GM18511 (cell line): Measurements from ENCODE around the gene CDC42SE1.
A peak's percentile ranks its signal among the peaks of the same experiment; 100 is the strongest.
"Not testable (repeated sequence)": the region's sequence is repeated elsewhere in the genome, so short reads cannot be mapped to it uniquely, and the experiment has no call there.

Experiments
- ATAC-seq: cut with Tn5 transposase; IDR thresholded peaks from one replicate; pipeline ENCODE4 v1.9.1; 2021; ENCODE audit warnings: mild to moderate bottlenecking, moderate library complexity; ENCODE audit not compliant: unreplicated experiment

Gene CDC42SE1, protein sequence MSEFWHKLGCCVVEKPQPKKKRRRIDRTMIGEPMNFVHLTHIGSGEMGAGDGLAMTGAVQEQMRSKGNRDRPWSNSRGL

DNA sequence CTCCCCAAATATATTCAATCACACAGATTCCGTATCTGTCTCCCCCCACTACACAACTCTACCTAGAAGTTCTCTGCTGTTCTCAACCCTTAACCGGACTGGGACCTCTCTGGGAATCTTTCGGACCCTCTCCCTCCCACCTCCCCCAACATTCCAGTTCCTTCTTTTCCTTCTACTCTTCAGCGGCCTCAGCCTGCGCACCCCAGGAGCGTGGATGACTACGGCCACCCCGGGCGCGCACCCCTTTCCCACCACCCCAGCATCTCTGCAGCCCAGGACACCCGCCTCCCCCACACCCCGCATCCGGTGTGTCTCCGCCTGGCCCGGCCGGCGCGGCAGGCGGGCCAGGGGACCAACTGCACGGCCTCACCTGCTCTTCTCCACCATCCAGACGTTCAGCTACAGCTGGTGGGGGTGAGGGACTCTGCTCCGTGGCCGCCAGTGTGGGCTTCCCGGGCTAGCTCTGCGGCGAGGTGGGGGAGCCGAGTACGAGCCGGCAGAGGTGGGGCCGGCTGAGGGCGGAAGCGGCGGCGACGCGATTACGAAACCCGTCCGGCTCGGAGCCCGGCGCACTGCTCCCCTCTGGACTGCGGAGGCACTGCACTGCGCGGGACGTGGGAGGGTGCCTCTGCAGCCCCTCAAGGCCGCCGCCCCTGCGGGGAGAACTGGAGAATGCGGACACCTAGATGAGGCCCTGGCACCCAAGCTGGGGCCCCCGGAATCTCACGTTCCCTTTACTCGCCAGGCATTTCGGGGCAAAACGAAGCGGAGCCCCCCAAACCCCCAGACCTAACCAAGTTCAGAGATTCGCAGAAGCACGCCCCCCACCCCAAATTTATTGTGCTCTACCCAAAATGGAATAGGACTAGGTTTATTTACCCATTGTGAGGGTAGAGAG is at the start of gene CDC42SE1:
Gene CDC42SE1, minus strand, starts transcription at position 514 of the 898 bp plus-strand sequence. CDS start 3,892 bp downstream, outside the sequence.
- peak; percentile 86 for ATAC-seq

DNA sequence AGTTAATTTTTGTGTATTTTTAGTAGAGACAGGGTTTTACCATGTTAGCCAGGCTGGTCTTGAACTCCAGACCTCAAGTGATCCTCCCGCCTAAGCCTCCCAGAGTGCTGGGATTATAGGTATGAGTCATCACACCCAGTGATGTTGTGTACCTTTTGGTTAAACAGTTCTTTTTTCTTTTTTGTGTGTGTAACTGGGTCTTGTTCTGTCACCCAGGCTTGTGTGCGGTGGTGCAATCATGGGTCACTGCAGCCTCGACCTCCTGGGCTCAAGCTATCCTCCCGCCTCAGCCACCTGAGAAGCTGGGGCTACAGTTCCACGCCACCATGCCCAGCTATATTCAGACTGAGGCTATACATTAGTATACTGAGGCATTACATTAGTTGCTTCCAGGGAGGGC is 48.9 kb upstream of the CDC42SE1 start:
- no peak for ATAC-seq

DNA sequence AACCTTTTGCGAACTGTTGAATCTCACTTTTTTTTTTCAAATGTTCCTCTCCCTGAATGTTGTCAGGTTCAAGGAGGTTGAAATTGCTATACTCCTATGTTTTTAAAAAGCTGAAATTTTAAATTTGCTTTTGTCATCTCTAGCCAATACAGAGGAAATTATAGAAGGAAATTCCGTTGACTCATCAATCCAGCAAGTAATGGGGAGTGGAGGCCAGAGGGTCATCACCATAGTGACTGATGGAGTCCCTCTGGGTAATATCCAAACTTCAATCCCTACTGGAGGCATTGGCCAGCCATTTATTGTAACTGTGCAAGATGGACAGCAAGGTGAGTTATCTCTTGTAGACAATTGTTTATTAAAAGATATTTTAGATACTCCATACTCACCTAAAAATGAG is 47.5 kb upstream of the CDC42SE1 start:
- ATAC-seq, result no peak

DNA sequence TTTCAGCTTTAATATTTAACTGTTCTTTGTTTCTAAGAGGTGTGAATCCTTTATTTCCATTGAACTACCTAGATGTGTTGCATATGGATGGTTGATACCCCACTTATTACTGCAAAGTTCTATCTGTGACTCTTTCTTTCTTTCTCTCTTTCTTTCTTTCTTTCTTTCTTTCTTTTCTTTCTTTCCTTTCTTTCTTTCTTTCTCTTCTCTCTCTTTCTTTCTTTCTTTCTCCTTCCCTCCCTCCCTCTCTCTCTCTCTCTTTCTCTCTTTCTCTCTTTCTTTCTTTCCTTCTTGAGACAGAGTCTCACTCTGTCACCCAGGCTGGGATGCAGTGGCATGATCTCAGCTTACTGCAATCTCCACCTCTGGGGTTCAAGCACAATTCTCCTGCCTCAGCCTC is 45.2 kb upstream of the CDC42SE1 start:
- no peak for ATAC-seq

DNA sequence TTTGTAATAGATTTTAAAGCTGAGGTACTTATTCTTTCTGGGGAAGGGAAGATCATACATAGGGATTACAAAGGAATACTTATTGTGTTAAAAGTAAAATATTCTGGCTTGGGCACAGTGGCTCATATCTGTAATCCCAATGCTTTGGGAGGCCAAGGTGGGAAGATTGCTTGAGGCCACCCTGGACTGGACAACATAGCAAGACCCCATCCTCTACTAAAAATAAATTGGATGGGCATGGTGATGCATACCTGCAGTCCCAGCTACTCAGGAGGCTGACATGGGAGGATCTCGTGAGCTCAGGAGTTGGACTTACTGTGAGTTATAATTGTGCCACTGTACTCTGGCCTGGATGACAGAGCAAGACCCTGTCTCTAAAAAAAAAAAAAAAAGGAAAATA is 38.7 kb upstream of the CDC42SE1 start:
- ATAC-seq, result no peak

DNA sequence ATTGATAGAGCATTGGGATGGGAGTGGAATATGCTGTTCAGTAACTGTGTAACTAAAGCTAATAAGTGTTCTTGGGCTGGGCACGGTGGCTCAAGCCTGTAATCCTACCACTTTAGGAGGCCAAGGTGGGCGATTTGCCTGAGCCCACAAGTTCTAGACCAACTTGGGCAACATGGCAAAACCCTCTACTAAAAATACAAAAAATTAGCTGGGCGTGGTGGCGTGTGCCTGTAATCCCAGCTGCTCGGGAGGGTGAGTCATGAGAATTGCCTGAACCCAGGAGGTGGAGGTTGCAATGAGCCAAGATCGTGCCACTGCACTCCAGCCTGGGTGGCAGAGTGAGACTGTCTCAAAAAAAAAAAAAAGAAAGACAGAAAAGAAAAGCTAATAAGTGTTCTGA is 38.0 kb upstream of the CDC42SE1 start:
- ATAC-seq, result not testable (repeated sequence)

DNA sequence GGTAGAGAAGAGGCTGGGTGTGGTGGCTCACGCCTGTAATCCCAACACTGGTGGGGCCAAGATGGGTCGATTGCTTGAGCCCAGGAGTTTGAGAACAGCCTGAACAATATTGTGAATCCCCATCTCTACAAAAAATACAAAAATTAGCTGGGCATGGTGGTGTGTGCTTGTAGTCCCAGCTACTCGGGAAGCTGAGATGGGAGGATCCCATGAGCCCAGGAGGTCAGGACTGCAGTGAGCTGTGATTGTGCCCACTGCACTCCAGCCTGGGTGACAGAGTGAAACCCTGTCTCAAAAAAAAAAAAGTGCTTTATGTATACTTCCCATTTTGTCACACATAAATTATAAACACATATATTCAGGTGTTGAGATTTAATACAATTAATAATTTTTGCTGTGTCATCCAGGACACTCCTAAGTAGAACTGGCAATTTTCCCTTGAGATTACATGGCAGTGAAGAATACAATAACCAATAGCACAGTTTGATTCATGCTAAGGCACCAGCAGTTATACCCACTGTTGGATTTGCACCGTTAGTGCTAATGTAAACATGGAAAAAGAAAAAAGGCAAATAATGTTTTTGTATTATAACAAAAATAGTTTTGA is 26.6 kb upstream of the CDC42SE1 start:
- no peak for ATAC-seq

DNA sequence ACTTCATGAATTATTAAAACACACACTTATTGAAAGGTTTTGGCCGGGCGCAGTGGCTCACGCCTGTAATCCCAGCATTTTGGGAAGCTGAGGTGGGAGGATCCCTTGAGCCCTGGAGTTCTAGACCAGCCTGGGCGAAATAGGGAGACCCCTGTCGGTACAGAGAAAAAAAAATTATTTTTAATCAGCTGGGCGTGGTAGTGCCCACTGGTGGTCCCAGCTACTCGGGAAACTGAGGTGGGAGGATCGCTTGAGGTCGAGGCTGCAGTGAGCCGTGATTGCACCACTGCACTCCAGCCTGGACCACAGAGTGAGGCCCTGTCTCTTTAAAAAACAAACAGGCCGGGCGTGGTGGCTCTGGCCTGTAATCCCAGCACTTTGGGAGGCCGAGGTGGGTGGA is 12.8 kb upstream of the CDC42SE1 start:
- ATAC-seq, result no peak

DNA sequence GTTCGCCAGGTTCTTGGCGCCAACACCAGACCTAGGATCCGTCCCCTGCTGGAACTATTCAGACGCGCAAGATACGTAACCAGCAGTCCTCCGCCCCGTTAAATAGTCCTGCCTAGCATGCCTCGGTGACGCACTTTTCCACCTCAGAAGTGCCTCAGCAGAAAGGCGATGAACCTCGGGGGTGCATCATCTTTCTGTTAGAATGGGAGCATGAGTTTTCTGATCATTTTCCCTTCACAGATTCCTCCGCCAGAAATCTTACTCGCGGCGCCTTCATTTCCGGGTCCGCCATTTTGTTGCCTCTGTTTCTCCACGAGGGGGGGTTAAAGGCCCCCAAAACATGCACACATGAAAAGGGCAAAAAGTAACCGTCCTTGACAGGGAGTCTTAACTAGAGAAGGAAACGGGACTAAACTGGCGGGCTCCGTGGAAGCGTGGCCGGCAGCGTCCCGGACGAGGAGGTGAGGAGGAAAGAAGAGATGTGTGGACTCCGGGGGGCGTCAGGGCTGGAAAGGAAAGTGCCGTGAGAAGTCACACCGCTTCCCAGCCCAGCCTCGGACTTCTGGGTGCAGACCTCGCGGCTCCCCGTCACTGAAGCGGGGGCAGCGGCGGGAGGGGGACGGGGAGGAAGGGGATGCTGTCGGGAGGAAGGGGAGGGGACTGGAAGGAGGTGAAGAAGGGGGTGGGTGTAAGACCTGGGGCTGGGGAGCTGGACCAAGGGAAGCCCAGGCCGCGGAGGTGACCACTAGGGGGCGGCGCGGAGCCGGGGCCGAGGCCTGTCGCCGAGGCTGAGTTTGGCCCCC is 11.3 kb upstream of the CDC42SE1 start, which contains the start of gene GABPB2:
Gene GABPB2, plus strand, starts transcription at position 288 of the 803 bp plus-strand sequence. CDS start 17,429 bp downstream, outside the sequence.
- ATAC-seq, result peak; percentile 75

DNA sequence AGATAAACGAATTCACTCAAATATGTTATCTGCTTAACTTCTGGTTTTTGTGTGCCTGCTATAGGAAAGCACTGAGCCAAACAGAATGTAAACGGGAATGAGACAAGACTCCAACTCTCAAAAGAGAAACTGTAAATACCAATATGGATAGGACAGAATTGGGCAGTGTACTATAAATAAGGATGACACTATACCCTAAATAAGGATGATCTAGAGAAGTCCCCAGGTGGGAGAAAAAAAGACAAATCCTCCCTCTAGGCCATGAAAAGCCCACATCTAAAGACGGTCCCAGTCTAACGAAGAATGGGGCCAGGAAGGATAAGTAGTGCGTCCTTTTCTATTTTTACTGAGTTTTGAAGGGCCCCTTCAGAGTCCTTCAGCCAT is 9.7 kb upstream of the CDC42SE1 start:
- ATAC-seq, result no peak

DNA sequence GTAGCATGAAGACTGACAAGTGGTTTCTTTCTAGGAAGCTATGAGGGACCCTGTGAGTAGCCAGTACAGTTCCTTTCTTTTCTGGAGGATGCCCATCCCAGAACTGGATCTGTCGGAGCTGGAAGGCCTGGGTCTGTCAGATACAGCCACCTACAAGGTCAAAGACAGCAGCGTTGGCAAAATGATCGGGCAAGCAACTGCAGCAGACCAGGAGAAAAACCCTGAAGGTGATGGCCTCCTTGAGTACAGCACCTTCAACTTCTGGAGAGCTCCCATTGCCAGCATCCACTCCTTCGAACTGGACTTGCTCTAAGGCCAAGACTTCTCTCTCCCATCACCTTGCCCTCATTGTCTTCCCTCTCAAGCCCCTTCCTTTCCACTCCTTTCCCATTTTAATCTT is 7.8 kb upstream of the CDC42SE1 start:
- no peak for ATAC-seq

DNA sequence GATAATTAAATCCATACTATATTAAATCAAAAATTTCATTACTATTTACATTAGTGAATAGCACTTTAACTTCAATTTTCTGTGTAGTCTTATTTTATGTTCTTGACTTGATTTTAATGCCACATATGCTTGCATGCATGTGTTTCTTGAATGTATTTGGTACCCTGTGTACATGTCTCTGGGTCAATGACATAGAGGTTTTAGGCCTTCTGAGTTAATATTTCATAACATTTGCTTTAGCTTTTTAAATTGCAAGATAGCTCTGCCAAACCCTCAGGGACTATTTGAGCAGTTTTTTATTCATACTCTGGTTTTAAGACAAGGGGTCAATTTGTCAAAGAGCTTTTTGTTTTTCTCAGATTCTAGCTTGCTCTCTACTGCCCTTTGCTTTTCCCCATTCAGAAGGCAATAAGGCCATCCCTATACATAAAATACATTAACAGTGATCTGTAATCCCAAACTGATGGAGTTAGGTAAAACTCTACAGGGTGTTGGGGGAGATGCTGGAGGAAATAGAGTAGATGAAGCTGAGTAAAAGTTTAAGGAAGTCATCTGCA is 5.7 kb upstream of the CDC42SE1 start:
- ATAC-seq, result no peak

DNA sequence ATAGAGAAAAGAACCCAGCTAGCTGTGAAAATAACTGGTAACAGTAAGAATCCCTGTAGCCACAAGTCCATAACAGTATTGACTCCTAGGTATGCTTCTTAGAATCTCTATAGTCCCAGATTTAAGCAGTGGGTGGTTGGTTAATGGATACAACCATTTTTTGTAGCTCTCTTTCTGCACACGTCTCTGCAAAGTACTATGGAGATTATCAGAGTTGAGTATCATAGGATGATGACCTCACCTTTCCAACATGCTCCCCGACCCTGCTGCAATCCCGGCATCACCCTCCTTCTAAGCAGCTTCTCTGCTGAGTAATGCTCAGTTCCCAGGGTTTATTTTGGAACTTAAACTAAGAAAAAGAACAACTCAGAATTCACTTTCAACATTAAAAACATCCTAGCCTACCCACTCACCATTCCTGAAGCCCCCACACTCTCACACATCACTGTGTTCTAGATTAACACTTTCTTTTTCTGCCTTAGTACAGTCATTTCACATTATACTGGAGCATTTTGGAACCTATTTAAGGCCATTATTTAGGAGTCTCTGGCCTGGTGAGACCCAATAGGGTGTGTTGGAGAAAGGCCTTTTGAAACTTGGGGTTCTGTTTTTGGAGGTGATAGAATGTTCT is 3.4 kb upstream of the CDC42SE1 start:
- ATAC-seq, result no peak

DNA sequence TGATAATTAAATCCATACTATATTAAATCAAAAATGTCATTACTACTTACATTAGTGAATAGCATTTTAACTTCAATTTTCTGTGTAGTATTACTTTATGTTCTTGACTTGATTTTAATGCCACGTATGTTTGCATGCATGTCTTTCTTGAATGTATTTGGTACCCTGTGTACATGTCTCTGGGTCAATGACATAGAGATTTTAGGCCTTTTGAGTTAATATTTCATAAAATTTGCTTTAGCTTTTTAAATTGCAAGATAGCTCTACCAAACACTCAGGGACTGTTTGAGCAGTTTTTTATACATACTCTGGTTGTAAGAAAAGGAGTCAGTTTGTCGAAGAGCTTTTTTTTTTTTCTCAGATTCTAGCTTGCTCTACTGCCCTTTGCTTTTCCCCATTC is 2.3 kb upstream of the CDC42SE1 start:
- no peak for ATAC-seq

DNA sequence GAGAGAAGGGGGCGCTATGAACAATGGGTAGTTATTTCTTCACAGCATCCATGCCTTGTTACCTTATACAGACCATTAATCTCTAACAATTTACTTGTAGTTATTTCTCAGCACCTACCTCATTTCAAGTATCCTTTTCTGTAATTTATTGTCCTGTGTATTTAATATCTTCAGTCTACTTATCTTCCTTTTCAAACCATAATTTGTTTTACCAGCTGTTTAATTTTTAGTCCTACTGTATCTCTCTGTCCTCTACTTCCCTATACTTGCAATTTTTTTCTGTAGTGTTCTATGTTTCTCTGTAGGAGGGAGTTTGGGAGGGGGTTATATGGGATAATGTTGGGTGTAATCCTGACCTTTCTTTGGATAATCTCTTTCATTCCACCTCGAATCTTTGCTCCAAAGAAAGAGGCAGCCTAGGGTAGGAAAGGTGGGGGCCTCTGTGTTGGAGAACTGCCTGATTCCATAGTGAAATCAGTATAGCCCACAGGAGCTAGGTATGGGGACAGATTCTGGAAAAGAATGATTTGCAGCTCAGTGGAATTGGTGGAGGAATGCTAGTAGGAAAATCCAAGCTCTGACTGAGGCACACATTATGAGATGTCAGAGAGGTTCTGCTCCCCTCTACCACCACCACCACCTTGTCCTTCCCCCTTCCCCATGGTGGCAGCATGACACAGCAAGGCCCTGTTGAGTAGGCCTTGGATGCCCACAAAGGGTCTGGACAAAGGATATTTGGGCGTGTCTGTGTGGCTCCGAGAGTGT is 1.4 kb upstream of the CDC42SE1 start:
- ATAC-seq, result no peak

DNA sequence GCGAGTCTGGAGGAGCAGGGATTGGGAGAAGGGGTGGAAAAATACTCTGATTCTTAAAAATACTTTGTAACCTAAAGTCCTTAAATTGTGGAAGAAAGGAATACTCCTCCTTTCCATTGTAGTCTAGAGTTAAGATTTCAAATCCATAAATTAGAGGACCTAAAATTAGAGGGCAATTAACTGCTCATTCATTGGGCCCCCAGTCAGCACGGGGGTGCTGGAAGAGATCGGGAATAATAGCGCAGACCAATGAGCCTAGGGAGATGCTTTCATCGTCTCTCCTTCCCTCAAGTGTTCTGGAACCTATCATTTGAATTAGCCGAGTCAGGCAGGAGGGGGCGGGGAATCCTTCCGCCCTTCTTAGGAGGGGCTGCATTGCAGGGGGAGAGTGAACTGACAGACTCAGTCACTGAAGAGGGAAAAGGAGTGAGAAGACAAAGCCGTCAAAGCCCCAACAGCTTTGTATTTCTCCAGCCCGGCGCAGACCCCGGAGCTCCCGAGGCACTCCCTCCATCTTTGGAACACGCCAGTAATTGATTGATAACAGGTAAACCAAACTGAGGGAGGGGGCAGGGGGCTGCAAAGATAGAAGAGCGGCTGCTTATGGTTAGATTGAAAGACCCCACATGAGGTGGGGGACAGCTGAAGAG is 710 bp upstream of the CDC42SE1 start, which contains the start of gene MLLT11:
Gene MLLT11, plus strand, starts transcription at position 391 of the 650 bp plus-strand sequence. CDS start 6,828 bp downstream, outside the sequence.
- ATAC-seq, result no peak

DNA sequence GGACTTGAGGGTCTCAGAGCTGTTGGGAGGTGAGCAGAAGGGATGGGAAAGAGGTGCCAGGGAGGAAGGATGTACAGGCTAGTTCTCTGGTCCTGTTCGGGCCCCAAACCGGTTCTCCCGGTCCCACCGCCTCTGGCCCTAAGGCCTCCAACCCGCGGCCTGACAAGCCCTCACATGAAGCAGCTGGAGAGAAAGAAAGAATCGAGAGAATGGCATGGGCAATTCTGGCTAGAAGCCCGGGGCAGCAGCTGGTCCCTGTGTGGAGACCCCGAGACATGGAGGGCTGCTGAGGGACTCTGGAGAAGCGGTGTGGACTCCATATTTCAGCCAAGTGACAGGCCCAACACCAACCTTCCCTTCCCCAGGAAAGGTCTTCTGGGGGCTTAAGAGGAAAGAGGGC is 730 bp downstream of the CDC42SE1 start:
- ATAC-seq, result no peak

DNA sequence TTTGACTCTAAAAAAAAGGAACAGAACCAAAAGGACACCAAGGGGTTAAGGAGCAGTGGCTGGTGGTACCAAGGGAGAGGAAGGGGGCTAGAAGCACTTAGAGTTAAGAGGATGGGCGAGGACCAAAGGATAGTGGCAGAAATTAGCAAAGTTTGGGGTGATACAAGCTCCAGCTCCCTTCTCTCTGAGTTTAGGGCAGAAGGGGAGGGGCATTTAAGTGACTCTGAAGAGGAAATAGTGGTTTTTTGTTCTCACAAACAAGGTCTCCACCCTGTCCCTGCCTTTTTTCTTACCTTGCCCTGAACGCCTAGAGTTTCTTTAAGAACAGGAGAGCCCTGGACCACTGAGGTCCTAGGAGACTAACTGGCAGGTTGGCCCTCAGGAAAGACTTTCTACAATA is 3.3 kb downstream of the CDC42SE1 start:
- ATAC-seq, result no peak

DNA sequence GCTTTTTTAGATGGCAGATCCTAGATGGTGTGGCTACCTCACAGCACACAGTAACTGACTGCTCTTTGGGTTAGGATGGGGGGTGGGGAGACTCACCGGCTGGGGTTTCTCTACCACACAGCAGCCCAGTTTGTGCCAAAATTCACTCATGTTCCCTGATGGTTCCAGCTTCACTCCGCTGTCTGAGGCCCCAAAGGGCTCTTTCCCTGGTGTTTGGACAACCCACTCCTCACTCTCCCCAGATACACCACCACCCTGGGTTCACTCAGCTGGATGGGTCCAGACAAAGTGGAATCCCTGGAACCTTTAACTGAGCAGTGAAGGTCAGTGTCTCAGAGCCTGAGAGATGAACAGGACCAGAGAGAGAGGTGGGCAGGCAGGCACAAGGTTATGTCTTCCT is 3.8 kb downstream of the CDC42SE1 start:
- ATAC-seq, result no peak
